HCT116 (cell line): ENCODE measurements around the gene ATXN7L3B. TPM values are rescaled to one million over a fixed set of nuclear protein-coding genes. Genes with fewer than 3 reads are reported as not detected.

Experiments
- ATAC-seq: fragments of 200-7000 bp; cut with Tn5 transposase; 2 replicates; pipeline ENCODE4 v1.9.1; 2020; ENCODE audit warnings: mild to moderate bottlenecking, moderate library complexity
- BruUV-seq: library from RNA; stranded (reverse); fragments of 400-500 nt; replicated peaks from 2 replicates; lab custom pipeline; 2021; lab: Mats Ljungman, UMichigan
- CTCF ChIA-PET: fragments of 300-600 bp; sonication (Branson Sonifier 250); formaldehyde crosslinking; loops from one replicate; lab custom pipeline; 2021; ENCODE audit warnings: antibody characterized with exemption; lab: Charles Lee
- POLR2A ChIA-PET: fragments of 300-600, 350-600 bp; sonication (Branson Sonifier 250); formaldehyde crosslinking; loops from one replicate; lab custom pipeline; 2021; ENCODE audit warnings: antibody characterized with exemption; lab: Charles Lee
- RAD21 ChIA-PET, 2 experiments: fragments of 300-600 bp; sonication (Branson Sonifier 250); formaldehyde crosslinking; loops; one replicate each; lab custom pipeline; 2023; ENCODE audit warnings: low total read pairs in 2 of 2; ENCODE audit not compliant: uncharacterized antibody in 2 of 2, unreplicated experiment in 2 of 2, low non-redundant PET in 1 of 2; lab: Charles Lee
- DNase-seq: peaks from one replicate; pipeline ENCODE4 v3.0.0-alpha.2; 2010; ENCODE audit warnings: low read depth, low spot score
- H2AFZ ChIP-seq: fragments of 200-600 bp; shearing (Covaris generic), sonication (generic); 2 replicates; pipeline ENCODE4 v1.6.1; 2017; ENCODE audit warnings: low read depth, mixed run types, mixed read lengths, antibody characterized with exemption, low read length; ENCODE audit not compliant: poor library complexity, severe bottlenecking
- H3K27ac ChIP-seq: 2 replicates; pipeline ENCODE4 v1.5.1; 2012; ENCODE audit warnings: low read depth, low read length
- H3K27me3 ChIP-seq: fragments of 200-600 bp; sonication (generic); 2 replicates; pipeline ENCODE4 v1.6.1; 2016; ENCODE audit warnings: mixed run types, low read length, mixed read lengths; ENCODE audit not compliant: insufficient read depth
- H3K36me3 ChIP-seq, 2 experiments: fragments of 200-500 bp in 1 of 2; fragments of 200-600 bp in 1 of 2; sonication (Bioruptor generic) in 1 of 2; sonication (generic) in 1 of 2; 2 replicates each; pipeline versions ENCODE4 v1.5.1 to v1.6.1; 2014 to 2016; ENCODE audit warnings: low read length in 2 of 2, inconsistent platforms in 1 of 2, mixed read lengths in 1 of 2, mixed run types in 1 of 2; ENCODE audit not compliant: insufficient read depth in 2 of 2, control insufficient read depth in 1 of 2
- H3K4me1 ChIP-seq, 2 experiments: fragments of 200-600 bp in 1 of 2; sonication (generic) in 1 of 2; 2 replicates each; pipeline versions ENCODE4 v1.5.1 to v1.6.1; 2012 to 2017; ENCODE audit warnings: low read length in 2 of 2, inconsistent platforms in 1 of 2, mild to moderate bottlenecking in 1 of 2, mixed read lengths in 1 of 2, mixed run types in 1 of 2, moderate library complexity in 1 of 2; ENCODE audit not compliant: insufficient read depth in 2 of 2, control insufficient read depth in 1 of 2
- H3K4me2 ChIP-seq: fragments of 200-600 bp; sonication (generic); 2 replicates; pipeline ENCODE4 v1.6.1; 2017; ENCODE audit warnings: mixed run types, low read length, mixed read lengths
- H3K4me3 ChIP-seq, 2 experiments: fragments of 200-600 bp in 1 of 2; sonication (generic) in 1 of 2; replicated peaks in 1 of 2; 2 replicates each; pipeline ENCODE4 v1.5.1; 2011 to 2016; ENCODE audit warnings: low read length in 2 of 2, control low read depth in 1 of 2, low read depth in 1 of 2, mild to moderate bottlenecking in 1 of 2, mixed read lengths in 1 of 2, mixed run types in 1 of 2
- H3K79me2 ChIP-seq: fragments of 200-600 bp; sonication (generic); 2 replicates; pipeline ENCODE4 v1.6.1; 2017; ENCODE audit warnings: mild to moderate bottlenecking, mixed run types, low read length, moderate library complexity, mixed read lengths; ENCODE audit not compliant: insufficient read depth
- H3K9ac ChIP-seq: fragments of 200-600 bp; sonication (generic); 2 replicates; pipeline ENCODE4 v1.6.1; 2016; ENCODE audit warnings: low read length, mixed read lengths
- H3K9me2 ChIP-seq: fragments of 200-600 bp; sonication (generic), shearing (Covaris generic); 2 replicates; pipeline ENCODE4 v1.6.1; 2017; ENCODE audit warnings: mixed run types, mild to moderate bottlenecking, moderate library complexity; ENCODE audit not compliant: insufficient read depth
- H3K9me3 ChIP-seq, 2 experiments: fragments of 200-500 bp in 1 of 2; fragments of 200-600 bp in 1 of 2; sonication (Bioruptor generic) in 1 of 2; sonication (generic) in 1 of 2; 2 replicates each; pipeline ENCODE4 v1.6.1; 2014 to 2017; ENCODE audit warnings: low read length in 2 of 2, mixed read lengths in 2 of 2, inconsistent platforms in 1 of 2, low read depth in 1 of 2, mild to moderate bottlenecking in 1 of 2, mixed run types in 1 of 2, moderate library complexity in 1 of 2; ENCODE audit not compliant: control insufficient read depth in 1 of 2, insufficient read depth in 1 of 2
- H4K20me1 ChIP-seq: fragments of 200-600 bp; sonication (generic), shearing (Covaris generic); 2 replicates; pipeline ENCODE4 v1.6.1; 2017; ENCODE audit warnings: mixed run types, mild to moderate bottlenecking, moderate library complexity; ENCODE audit not compliant: insufficient read depth
- CBX3 ChIP-seq: IDR thresholded peaks from 2 replicates; pipeline ENCODE4 v1.6.1; 2012; ENCODE audit warnings: low read depth
- CTCF ChIP-seq, 3 experiments: fragments of 200-600 bp in 1 of 3; sonication (generic) in 1 of 3; IDR thresholded peaks in 2 of 3; conservative IDR thresholded peaks in 1 of 3; 2 replicates each; pipeline ENCODE4 v1.5.1; 2012 to 2017; ENCODE audit warnings: low read depth in 2 of 3, low read length in 2 of 3, antibody characterized with exemption in 1 of 3, borderline replicate concordance in 1 of 3, control low read depth in 1 of 3, mild to moderate bottlenecking in 1 of 3, mixed read lengths in 1 of 3, mixed run types in 1 of 3, moderate library complexity in 1 of 3; ENCODE audit not compliant: insufficient read depth in 1 of 3
- FOSL1 ChIP-seq: IDR thresholded peaks from 2 replicates; pipeline ENCODE4 v1.6.1; 2012; ENCODE audit warnings: low read depth
- JUND ChIP-seq: IDR thresholded peaks from 2 replicates; pipeline ENCODE4 v1.6.1; 2012
- MAX ChIP-seq: IDR thresholded peaks from 2 replicates; pipeline ENCODE4 v1.6.1; 2012
- POLR2A ChIP-seq: IDR thresholded peaks from 2 replicates; pipeline ENCODE4 v1.7.0; 2011; ENCODE audit warnings: borderline replicate concordance; ENCODE audit not compliant: insufficient read depth, insufficient read length; ENCODE audit errors: extremely low read depth
- POLR2AphosphoS5 ChIP-seq: IDR thresholded peaks from 2 replicates; pipeline ENCODE4 v1.6.1; 2011; ENCODE audit warnings: mild to moderate bottlenecking, low read depth, low read length, moderate library complexity
- RAD21 ChIP-seq: IDR thresholded peaks from 2 replicates; pipeline ENCODE4 v1.6.1; 2012; ENCODE audit warnings: low read depth, mild to moderate bottlenecking
- SRF ChIP-seq: IDR thresholded peaks from 2 replicates; pipeline ENCODE4 v1.6.1; 2012; ENCODE audit warnings: low read depth
- TCF7L2 ChIP-seq: IDR thresholded peaks from 2 replicates; pipeline ENCODE4 v1.7.0; 2011; ENCODE audit warnings: borderline replicate concordance, inconsistent platforms; ENCODE audit not compliant: insufficient read depth, insufficient read length; ENCODE audit errors: extremely low read depth
- ZFX ChIP-seq: fragments of 450-650 bp; IDR thresholded peaks from 2 replicates; pipeline ENCODE4 v1.6.1; 2017
- ZNF274 ChIP-seq: fragments of 200-500 bp; sonication (Bioruptor generic); IDR thresholded peaks from 2 replicates; pipeline ENCODE4 v1.6.1; 2014; ENCODE audit warnings: mild to moderate bottlenecking, low read depth, low read length, inconsistent platforms
- intact Hi-C: fragments of 100-400 bp; cut with micrococcal nuclease; formaldehyde crosslinking; loops from 2 replicates; pipeline ENCODE4 v1.10.0; 2022
- total RNA-seq: library from RNA; stranded (reverse); gene quantifications from one replicate; pipeline ENCODE4 v1.2.1, GENCODE V29; 2021; ENCODE audit not compliant: unreplicated experiment

Gene ATXN7L3B
- total RNA-seq, 1 experiment from 2014 or later, result 28.1 TPM

GRCh38 chr12:74535536-74535935, 2.1 kb upstream of the ATXN7L3B start:
- ATAC-seq (no peak), DNase-seq (no peak)
- no peak overlapping the region for H3K4me3 ChIP-seq
- H3K36me3 ChIP-seq, result peaks cover 7% of the 10 kb centered on the region in 2 experiments; a peak in 3 of 4 replicates
- ChIA-PET RAD21 (no interaction called here), POLR2A (no interaction called here)
- BruUV-seq, result no TSS peak
- no peaks in the 10 kb centered on the region for H3K9me3 ChIP-seq
- intact Hi-C loops, result loop anchor here (5.0 kb wide), 2 partner anchors 123 to 423 kb away; no protein-coding TSS in a partner anchor
- no peak overlapping the region for H3K9ac ChIP-seq
- peaks cover 10 to 18% of the 10 kb centered on the region in 2 experiments; a peak in 3 of 4 replicates for H3K4me1 ChIP-seq
- no peak overlapping the region for H3K4me2 ChIP-seq
- no peaks in the 10 kb centered on the region for H3K9me2 ChIP-seq
- TF ChIP-seq CTCF (IDR thresholded peaks at IDR 0.05 in 2 of 3, conservative IDR thresholded peaks at IDR 0.05 in 1 of 3; ENCODE audit: borderline replicate concordance in 1 of 3, insufficient read depth in 1 of 3, low read depth in 2 of 3, low read length in 2 of 3) (no peak), ZFX (no peak), SRF (no peak), POLR2A (no peak), JUND (no peak), MAX (no peak), CBX3 (no peak), POLR2AphosphoS5 (no peak), ZNF274 (no peak), TCF7L2 (no peak), RAD21 (no peak), FOSL1 (no peak)
- TF ChIP-seq, all 23 proteins: peak for 0
- Histone ChIP-seq H2AFZ (no peak overlapping the region), H3K27me3 (no peaks in the 10 kb centered on the region), H4K20me1 (peaks cover 2% of the 10 kb centered on the region; the same call in 1 of the 2 replicates), H3K79me2 (peaks cover 28% of the 10 kb centered on the region), H3K27ac (no peak overlapping the region)
- CTCF ChIA-PET, result no interaction called here
